Measurements from ENCODE around the gene BMI1.

DNA sequence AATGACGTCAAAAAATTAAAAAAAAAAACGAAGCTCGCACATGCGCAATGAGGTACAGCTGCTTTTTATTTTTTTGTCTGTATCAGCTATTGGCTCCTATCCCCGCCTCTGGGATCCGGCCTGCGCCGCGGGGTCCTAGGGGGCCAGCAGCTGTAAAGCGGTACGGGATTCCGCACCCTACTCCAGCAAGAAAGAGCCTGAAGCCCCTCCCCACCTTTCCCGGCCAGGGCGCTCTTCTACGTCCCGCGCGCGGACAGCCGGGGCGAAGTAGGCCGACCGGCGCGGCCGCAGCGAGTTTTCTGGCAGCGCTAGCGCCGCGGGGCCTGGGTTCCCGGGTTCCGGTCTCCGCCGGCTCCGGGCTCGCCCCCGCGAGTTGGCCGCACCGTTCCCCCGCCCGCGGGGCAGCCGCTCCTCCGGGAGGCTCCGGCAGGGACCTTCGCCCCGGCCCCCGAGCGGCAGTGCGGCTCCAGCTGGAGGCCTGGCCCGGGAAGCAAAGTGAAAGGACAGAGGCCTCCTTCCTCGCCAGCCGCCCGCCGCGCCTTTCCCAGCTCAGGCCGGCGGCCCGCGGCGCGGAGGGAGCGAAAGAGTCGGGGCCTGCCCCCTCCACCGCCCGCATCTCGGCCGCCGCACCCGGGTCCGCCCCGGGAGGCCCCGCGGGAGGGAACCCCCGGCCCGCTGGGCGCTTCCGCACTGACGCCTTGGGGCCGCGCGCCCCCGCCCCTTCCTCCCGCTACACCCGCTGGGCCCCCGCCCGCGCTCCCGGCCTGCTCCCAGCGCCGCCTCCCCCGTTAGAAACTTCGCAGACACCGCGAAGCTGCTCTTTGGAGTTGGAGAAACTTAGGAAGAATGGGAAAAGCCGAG, 19.7 kb downstream of the BMI1 start:
- TF ChIP-seq, protein P1, sequence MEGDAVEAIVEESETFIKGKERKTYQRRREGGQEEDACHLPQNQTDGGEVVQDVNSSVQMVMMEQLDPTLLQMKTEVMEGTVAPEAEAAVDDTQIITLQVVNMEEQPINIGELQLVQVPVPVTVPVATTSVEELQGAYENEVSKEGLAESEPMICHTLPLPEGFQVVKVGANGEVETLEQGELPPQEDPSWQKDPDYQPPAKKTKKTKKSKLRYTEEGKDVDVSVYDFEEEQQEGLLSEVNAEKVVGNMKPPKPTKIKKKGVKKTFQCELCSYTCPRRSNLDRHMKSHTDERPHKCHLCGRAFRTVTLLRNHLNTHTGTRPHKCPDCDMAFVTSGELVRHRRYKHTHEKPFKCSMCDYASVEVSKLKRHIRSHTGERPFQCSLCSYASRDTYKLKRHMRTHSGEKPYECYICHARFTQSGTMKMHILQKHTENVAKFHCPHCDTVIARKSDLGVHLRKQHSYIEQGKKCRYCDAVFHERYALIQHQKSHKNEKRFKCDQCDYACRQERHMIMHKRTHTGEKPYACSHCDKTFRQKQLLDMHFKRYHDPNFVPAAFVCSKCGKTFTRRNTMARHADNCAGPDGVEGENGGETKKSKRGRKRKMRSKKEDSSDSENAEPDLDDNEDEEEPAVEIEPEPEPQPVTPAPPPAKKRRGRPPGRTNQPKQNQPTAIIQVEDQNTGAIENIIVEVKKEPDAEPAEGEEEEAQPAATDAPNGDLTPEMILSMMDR (conservative IDR thresholded peaks at IDR 0.05; ENCODE audit: low read depth, low read length) = no peak
- no peak for TF ChIP-seq EZH2 (IDR thresholded peaks at IDR 0.05; ENCODE audit: low read length, unreplicated experiment)

Measured in PC-3 (cell line).